Measurements from ENCODE around the gene TIMMDC1.
"Not testable (repeated sequence)": the region's sequence is repeated elsewhere in the genome, so short reads cannot be mapped to it uniquely, and the experiment has no call there.

The TIMMDC1 gene

DNA sequence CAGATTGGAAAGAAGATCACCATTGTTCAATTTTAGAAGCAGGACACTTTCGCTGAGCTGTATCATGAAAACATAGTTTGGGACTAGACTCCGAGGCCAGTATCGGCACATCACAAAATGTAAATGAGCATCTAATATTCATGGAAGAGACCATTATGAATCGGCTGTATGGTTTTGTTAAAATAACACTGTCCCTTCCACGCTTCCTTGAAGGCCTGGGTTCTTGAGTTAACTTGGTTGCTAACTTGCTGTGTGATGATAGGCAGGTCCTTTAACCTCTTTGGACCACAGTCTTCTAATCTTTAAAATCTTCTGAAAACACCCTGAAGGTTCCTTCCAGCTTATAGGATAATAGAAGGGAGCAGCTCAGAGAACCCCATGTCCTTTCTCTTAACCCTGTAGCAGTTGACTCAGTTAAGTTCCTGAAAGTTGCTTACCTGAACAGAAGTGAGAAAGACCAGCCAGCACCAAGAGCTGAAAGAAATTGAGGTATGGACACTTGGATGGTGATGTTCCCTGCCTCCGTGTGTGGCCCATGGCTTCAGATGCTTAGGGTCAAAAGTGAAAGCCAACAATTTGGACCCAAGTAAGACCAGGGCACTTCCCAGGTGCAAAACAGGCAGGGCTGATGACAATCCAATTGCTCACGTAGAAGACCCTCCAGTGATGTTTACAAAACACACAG is 59.0 kb downstream of the TIMMDC1 start:
- DNase-seq (ENCODE audit: low read depth), result no peak

DNA sequence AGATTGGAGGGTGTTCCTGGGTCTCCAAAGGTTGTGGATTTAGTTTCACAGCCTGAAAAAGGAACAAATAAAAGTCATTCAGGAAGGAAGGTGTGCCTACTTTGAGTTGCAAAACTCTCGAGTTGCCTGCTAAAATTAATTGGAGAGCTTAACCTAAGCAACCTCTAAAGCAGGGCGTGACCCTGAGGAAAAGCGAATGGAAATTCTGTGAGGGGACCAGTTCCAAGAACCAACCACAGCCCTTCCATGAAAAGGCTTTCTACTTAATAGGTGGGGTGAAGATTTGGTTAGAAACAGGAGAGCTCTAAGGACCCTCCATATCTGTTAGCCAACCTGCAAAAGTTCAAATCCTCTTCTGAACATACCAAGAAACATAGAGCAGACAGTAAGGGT is 59.5 kb downstream of the TIMMDC1 start:
- no peak for DNase-seq (ENCODE audit: low read depth)

GRCh38 chr3:119558626-119559317 is 60.4 kb downstream of the TIMMDC1 start:
- DNase-seq (ENCODE audit: low read depth), result no peak

DNA sequence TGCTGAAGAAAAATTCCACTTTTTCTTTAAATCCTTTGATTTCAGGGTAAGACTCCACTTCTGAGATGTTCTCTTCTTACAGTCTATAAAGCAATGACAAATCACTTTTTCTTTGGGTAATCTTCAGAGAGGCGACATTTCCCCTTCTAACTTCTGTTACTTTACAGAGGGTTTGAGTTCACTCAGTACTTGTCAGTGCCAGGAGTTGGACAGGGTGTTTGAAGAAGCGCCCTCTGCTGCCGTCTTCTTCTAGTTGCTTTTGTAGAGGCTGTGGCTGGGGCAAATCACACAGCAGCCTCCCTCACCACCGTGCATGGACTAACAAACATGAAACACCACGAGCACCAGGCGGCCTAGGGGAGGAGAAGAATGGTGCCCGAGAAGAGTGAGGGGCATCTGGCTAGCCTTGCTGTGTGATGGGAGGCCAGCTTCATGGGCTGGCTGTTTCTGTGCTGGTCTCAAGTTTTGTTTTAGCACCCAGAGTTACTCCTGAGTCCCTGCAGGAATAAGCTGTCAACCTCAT is 61.2 kb downstream of the TIMMDC1 start, which contains the start of gene CD80:
TSS of gene CD80 (minus strand) at position 174 of the 523 bp plus-strand sequence. CDS start 1,886 bp downstream, outside the sequence.
- DNase-seq (ENCODE audit: low read depth), result peak; percentile 11

- DNase-seq (ENCODE audit: low read depth), result no peak
Observed at GRCh38 chr3:119560160-119560559, 61.8 kb downstream of the TIMMDC1 start.

GRCh38 chr3:119562307-119562961 is 64.1 kb downstream of the TIMMDC1 start:
- no peak for DNase-seq (ENCODE audit: low read depth)

- DNase-seq (ENCODE audit: low read depth), result not testable (repeated sequence)
Observed at GRCh38 chr3:119563334-119563733, 65.0 kb downstream of the TIMMDC1 start.

GRCh38 chr3:119569156-119569555 is 70.8 kb downstream of the TIMMDC1 start:
- DNase-seq (ENCODE audit: low read depth), result no peak

- no peak for DNase-seq (ENCODE audit: low read depth)
Observed at GRCh38 chr3:119570229-119570628, 71.9 kb downstream of the TIMMDC1 start.

DNA sequence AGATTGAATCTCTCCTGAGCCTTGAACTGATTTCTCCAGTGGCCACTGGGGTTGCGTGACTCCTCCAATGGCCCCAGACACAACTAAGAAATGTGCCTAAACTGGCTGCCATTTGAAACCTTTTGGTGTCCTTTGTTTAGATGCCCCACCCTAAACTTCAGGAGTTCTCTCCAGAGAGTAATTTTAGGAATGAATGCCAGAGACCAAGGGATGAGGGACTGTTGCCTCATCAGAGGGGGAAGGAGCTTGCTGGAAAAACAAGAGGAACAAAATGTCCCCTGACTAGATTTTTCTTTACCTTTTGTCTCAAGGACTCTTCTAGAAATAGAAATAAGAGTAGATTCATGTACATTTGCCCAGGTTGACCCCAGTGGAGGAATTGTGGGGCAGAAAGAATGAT is 72.9 kb downstream of the TIMMDC1 start:
- no peak for DNase-seq (ENCODE audit: low read depth)

- DNase-seq (ENCODE audit: low read depth), result no peak
Observed at GRCh38 chr3:119571688-119572087, 73.3 kb downstream of the TIMMDC1 start.

Data from GM04504 (cell line).